Measurements from ENCODE around the gene CARD14.

Gene CARD14

DNA sequence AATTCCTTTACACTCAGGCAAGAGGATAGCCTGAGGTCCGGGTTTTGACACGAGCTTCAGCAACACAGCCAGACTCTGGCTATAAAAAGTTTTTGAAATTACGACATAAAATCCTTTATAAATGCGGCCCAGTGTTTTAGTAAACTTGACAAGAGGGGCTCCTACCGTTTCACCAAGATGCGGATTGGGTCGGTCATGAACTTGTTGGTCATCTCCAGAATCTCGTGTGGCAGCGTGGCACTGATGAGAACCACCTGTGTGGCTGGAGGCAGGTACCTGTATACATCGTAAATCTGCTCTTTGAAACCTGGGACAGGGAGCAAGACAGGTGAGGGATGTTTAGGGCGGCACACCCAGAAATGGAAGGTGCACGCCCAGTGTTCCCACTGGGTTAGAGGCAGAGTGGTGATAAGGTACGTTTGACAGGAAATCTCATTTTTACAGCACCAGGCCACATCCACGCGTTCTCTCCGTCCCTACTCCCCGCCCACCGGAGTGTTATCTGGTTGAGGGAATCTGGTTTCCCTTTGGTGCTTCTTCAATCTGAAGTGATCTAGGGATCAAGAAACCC lies 30.9 kb upstream of the CARD14 start:
- H3K9ac ChIP-seq: no peak overlapping the region
- no peak overlapping the region for H3K4me3 ChIP-seq (IDR thresholded peaks at IDR 0.05; ENCODE audit: insufficient read depth, low read depth, low read length)
- H3K4me2 ChIP-seq: no peak overlapping the region
- TF ChIP-seq, protein P1, sequence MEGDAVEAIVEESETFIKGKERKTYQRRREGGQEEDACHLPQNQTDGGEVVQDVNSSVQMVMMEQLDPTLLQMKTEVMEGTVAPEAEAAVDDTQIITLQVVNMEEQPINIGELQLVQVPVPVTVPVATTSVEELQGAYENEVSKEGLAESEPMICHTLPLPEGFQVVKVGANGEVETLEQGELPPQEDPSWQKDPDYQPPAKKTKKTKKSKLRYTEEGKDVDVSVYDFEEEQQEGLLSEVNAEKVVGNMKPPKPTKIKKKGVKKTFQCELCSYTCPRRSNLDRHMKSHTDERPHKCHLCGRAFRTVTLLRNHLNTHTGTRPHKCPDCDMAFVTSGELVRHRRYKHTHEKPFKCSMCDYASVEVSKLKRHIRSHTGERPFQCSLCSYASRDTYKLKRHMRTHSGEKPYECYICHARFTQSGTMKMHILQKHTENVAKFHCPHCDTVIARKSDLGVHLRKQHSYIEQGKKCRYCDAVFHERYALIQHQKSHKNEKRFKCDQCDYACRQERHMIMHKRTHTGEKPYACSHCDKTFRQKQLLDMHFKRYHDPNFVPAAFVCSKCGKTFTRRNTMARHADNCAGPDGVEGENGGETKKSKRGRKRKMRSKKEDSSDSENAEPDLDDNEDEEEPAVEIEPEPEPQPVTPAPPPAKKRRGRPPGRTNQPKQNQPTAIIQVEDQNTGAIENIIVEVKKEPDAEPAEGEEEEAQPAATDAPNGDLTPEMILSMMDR (conservative IDR thresholded peaks at IDR 0.05; ENCODE audit: low read depth, low read length): no peak
- no peak overlapping the region for H3K27ac ChIP-seq
- H3K36me3 ChIP-seq (ENCODE audit: insufficient read depth): peaks cover 56% of the 10 kb centered on the region; the same call in 1 of the 2 replicates
- no peaks in the 10 kb centered on the region; the same call in 1 of the 2 replicates for H4K20me1 ChIP-seq (ENCODE audit: insufficient read depth)
- H3K79me2 ChIP-seq (ENCODE audit: insufficient read depth, low read depth): peaks cover 24% of the 10 kb centered on the region
- no peaks in the 10 kb centered on the region for H3K4me1 ChIP-seq (ENCODE audit: low read depth, poor library complexity, severe bottlenecking)
- H2AFZ ChIP-seq (ENCODE audit: low read depth): no peak overlapping the region
- H3K27me3 ChIP-seq (ENCODE audit: insufficient read depth, low read depth): no peaks in the 10 kb centered on the region

DNA sequence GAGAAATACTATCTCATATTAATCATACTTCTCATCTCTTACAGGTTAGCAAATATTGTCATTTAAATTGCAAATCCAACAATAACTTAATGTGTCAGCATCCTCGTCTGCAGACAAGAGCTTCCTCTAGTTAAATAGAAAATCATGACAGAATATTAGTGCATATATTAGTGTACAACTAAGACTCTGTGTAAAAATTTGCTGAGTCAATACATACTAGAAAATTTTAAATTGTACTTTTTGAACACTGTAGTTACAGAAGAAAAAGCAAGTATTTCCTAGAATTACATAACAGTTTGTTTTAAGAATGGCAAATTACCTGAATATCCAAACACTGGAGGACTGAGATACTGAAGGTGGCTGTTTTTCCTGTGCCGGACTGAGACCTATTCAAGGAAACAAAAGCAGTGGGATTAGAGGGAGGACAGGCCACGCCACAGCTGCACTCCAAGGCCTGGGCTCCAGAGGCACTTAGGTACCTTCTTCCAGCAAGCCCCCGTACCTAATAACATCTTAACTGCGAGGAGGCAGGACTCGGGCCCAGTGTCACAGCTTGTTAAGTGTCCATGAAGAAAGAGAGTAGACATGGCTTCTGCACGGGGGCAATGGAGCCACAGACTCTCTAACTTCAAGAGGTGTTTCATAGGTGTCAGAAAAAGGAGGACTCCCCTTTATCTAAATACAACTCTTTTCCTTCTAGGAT lies 28.2 kb upstream of the CARD14 start:
- Histone ChIP-seq H3K79me2 (ENCODE audit: insufficient read depth, low read depth) (peaks cover 51% of the 10 kb centered on the region), H3K9ac (no peak overlapping the region), H3K4me3 (IDR thresholded peaks at IDR 0.05; ENCODE audit: insufficient read depth, low read depth, low read length) (no peak overlapping the region), H3K4me1 (ENCODE audit: low read depth, poor library complexity, severe bottlenecking) (peaks cover 13% of the 10 kb centered on the region), H3K27me3 (ENCODE audit: insufficient read depth, low read depth) (no peaks in the 10 kb centered on the region), H2AFZ (ENCODE audit: low read depth) (no peak overlapping the region), H4K20me1 (ENCODE audit: insufficient read depth) (peaks cover 13% of the 10 kb centered on the region), H3K27ac (no peak overlapping the region), H3K4me2 (no peak overlapping the region), H3K36me3 (ENCODE audit: insufficient read depth) (peaks cover 48% of the 10 kb centered on the region; the same call in 1 of the 2 replicates)
- TF ChIP-seq, protein P1 (conservative IDR thresholded peaks at IDR 0.05; ENCODE audit: low read depth, low read length): no peak

DNA sequence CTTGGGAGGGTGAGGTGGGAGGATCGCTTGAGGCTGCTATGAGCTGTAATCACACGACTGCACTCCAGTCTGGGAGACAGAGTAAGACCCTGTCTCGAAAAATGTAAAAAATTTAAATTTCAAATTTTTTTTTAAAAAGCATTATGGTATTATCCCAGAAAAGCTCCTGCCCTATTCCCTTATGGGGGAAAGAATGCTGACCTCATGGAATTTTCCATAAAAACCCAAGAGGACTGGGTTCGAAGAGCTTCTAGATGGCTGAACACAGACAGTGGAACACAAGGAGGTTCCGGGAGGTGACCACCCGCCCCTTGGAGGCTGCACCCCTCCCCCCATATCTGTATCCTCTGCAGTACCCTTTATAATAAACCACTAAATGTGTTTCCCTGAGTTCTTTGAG lies 26.9 kb upstream of the CARD14 start:
- Histone ChIP-seq H3K36me3 (ENCODE audit: insufficient read depth) (peaks cover 45% of the 10 kb centered on the region; the same call in 1 of the 2 replicates), H3K9ac (no peak overlapping the region), H3K4me1 (ENCODE audit: low read depth, poor library complexity, severe bottlenecking) (peaks cover 13% of the 10 kb centered on the region), H3K4me3 (IDR thresholded peaks at IDR 0.05; ENCODE audit: insufficient read depth, low read depth, low read length) (no peak overlapping the region), H3K4me2 (no peak overlapping the region), H3K27me3 (ENCODE audit: insufficient read depth, low read depth) (no peaks in the 10 kb centered on the region), H3K27ac (no peak overlapping the region), H4K20me1 (ENCODE audit: insufficient read depth) (peaks cover 13% of the 10 kb centered on the region), H3K79me2 (ENCODE audit: insufficient read depth, low read depth) (peaks cover 57% of the 10 kb centered on the region), H2AFZ (ENCODE audit: low read depth) (no peak overlapping the region)
- TF ChIP-seq, protein P1 (conservative IDR thresholded peaks at IDR 0.05; ENCODE audit: low read depth, low read length): no peak

DNA sequence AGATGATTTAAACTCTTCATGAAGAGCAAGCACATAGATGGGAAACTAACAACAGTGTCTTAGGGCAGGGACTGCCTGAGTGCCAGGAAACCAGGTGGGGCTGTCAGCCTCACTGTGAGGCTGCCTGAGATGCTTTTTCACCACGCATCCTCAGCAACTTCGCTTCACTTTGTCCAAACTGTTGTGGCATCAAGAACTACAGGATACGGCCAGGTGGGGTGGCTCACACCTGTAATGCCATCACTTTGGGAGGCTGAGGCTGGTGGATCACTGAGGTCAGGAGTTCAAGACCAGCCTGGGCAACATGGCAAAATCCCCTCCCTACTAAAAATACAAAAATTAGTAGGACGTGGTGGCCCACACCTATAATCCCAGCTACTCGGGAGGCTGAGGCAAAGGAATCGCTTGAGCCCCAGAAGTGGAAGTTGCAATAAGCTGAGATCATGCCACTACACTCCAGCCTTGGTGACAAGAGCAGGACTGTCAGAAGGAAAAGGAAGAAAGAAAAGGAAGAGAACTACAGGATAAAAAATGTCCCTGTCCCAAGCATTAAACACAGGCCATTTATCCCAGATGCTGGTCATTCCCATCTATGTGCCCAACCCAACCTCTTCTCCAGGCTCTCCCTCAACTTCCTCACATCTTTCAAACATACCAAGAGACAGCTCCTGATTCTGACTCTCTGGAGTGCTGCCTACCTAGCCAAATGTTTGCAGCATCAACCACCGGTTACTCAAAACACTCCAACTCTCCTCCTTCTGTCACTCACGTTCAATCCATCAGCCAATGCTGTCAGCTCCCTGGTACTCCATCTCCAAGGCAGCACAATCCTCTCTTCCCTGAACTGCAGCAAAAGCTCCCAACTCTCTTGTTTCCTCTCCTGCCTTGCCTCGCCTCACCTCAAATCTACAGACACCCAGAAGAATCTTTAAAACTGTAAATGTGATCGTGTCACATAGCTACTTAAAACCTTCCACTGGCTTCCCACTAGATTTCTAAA lies 24.5 kb upstream of the CARD14 start:
- Histone ChIP-seq H3K27ac (peak overlapping the region; percentile 67; the same call in 1 of the 2 replicates), H3K9ac (peak overlapping the region; percentile 80; the same call in 1 of the 2 replicates), H3K36me3 (ENCODE audit: insufficient read depth) (peaks cover 25% of the 10 kb centered on the region; the same call in 1 of the 2 replicates), H3K79me2 (ENCODE audit: insufficient read depth, low read depth) (peaks cover 66% of the 10 kb centered on the region), H3K4me2 (peak overlapping the region; percentile 98), H3K4me3 (IDR thresholded peaks at IDR 0.05; ENCODE audit: insufficient read depth, low read depth, low read length) (peak overlapping the region; percentile 39), H3K4me1 (ENCODE audit: low read depth, poor library complexity, severe bottlenecking) (peaks cover 17% of the 10 kb centered on the region), H3K27me3 (ENCODE audit: insufficient read depth, low read depth) (no peaks in the 10 kb centered on the region), H4K20me1 (ENCODE audit: insufficient read depth) (peaks cover 13% of the 10 kb centered on the region), H2AFZ (ENCODE audit: low read depth) (no peak overlapping the region)
- TF ChIP-seq, protein P1 (conservative IDR thresholded peaks at IDR 0.05; ENCODE audit: low read depth, low read length): no peak
